GM21447 (cell line): Measurements from ENCODE around the gene TBL1X.
"Not testable (repeated sequence)": the region's sequence is repeated elsewhere in the genome, so short reads cannot be mapped to it uniquely, and the experiment has no call there.

Experiments used
- ATAC-seq: cut with Tn5 transposase; IDR thresholded peaks from one replicate; pipeline ENCODE4 v1.9.1; 2021; ENCODE audit not compliant: unreplicated experiment

TBL1X gene

DNA sequence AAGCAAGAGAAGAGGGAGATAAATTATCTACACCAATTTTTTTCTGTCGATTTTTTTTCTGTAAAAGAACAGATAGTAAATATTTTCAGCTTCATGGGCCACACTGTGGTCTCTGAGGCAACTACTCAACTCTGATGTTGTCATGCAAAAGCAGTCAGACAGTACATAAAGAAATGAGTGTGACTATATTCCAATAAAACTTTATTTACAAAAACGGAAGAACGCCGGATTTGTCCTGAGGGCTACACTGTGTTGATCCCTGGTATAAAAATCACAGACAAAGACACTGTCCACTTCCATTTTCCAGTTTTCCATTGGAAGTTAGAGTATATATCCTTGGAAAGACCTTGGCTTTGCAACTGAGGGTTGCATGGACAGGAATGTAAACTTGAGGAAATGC, 282.8 kb downstream of the TBL1X start:
- no peak for ATAC-seq

DNA sequence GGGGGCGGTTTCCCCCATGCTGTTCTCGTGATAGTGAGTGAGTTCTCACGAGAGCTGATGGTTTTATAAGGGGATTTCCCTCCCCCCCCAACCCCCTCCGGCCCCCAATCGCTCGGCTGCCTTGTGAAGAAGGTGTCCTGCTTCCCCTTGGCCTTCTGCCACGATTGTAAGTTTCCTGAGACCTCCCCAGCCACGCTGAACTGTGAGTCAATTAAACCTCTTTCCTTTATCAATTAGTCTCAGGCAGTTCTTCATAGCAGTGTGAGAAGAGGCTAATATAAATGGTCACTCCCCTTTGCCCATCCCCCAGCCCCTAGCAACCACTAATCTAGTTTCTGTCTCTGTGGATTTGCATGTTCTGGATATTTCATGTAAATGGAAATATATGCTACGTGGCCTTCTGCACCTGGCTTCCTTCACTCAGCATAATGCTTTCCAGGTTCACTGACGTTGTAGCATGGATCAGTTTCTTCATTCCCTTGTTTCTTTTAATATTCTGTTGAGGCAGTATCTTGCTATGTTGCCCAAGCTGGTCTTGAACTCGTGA, 284.4 kb downstream of the TBL1X start:
- no peak for ATAC-seq

DNA sequence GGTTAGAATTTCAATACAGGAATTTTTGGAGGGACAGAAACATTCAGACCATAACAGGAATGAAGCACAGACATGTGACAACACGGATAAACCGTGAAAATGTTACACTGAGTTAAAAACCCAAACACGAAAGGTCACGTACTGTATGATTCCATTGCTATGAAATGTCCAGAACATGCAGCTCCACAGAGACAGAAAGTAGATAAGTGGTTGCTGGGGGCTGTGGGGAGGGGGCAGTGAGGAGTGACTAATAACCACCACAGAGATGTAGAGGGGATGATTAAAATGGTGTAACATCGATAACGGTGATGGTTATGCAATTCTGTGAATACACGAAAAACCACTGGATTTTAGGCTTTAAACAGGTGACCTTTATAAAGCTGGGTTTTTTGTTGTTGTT, 292.5 kb downstream of the TBL1X start:
- no peak for ATAC-seq

DNA sequence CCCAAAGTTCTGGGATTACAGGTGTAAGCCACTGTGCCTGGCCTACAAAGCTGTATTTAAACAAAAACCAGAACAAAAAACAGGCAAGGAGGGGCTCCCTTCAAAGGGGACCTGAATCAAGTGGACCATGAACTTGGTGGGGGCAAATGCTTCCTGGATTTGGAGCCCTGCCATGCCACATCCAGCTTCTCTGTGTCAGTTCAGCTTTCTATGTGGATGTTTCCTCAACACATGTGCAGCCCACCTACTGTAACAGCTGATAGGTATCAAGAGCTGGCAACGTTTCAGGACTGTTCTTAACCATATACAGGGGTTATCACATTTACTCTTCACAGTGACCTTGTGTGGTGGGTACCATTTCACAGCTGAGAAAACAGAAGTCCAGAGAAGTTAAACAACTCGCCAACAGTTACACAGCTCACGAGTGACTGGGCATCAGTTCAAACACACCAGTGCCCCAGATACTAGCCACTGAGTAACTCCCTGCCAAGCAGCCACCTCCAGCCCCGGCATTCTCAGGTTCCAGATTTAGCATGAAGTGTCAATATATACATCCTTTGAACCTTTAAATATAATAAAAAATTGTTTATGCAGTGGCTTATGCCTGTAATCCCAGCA, 293.3 kb downstream of the TBL1X start:
- ATAC-seq = no peak

DNA sequence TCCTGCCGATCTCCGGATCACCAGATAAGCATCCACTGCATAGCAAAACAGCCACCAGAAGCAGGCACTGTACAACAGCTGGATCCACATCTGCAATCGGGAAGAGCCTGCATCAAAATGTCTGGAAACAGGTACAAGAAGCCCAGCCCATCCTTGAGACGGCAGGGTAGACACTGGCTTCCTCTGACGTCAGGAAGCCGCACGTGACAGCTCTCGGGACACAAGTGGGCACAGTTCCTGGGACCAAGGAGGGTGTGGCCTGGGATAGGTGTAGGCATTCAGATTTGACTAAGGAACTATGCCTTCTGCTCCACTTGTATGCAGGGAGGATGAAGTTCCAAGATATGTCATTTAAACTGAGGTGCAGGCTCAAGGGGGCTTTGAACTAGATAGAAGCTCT, 294.5 kb downstream of the TBL1X start:
- ATAC-seq = no peak

DNA sequence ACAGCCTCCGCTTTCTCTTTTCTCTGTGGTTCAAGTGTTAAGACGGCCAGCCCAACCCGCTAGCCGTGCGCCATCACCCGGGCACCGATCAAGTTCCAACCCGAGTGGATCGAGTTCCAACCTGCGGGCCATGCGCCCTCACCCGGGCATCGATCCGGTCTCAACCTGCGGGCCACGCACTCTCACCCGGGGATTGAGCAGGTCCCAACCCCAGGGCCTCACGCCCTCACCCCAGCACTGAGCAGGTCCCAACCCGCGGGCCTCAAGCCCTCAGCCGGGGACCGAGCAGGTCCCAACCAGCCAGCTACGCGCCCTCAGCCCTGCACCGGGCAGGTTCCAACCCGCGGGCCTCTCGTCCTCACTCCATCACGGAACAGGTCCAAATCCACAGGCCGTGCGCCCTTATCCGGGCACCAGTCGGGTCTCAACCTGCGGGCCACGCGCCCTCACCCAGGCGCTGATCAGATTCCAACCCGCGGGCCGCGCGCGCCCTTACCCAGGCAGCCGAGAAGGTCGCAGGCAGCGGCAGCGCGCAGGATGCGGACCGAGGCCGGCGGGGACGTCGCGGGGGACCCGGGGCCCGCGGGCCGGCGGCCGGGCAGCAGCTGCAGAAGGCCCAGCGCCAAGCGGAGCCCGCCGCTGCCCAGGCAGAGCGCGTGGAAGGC, 300.3 kb downstream of the TBL1X start:
- no peak for ATAC-seq

DNA sequence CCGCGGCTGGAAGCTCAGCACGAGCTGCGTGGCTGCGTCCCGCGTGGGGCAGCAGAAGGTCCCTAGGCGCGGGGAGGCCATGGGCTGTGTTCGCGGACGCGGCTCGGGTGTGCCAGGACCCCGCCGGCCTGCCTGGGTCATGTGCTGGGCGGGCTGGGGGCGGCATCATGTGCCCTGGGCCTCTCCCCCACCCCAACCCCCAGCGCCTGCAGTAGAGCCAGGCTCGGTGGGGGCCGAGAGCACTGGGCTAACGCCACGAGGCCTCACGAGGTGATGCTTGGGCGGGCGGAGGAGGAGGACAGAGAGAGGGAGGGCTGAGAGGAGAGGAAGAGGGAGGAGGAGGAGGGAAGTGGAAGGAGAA, 300.9 kb downstream of the TBL1X start, which contains the start of gene GPR143:
Gene GPR143, minus strand, starts transcription at position 111 of the 361 bp plus-strand sequence. Its CDS starts 30 bp downstream, at position 81.
- no peak for ATAC-seq

DNA sequence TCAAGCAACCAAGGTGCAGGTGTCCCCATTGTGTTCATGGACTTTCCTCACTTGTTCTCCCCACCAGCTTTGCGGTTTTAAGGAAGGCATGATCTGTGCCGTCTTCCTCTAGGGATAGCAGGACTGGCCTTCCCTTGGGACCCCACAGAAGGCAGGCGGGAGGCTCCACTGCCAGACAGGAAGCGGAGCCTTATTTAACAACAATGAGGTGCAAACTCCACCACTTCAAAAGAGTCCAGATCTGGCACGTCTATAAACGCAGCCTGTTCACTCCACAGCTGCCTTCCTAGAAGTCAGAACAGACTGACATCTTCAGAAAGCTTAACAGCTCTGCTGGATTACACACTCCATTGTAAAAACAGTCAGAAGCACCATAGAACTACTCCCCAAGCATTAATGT, 302.5 kb downstream of the TBL1X start:
- no peak for ATAC-seq

DNA sequence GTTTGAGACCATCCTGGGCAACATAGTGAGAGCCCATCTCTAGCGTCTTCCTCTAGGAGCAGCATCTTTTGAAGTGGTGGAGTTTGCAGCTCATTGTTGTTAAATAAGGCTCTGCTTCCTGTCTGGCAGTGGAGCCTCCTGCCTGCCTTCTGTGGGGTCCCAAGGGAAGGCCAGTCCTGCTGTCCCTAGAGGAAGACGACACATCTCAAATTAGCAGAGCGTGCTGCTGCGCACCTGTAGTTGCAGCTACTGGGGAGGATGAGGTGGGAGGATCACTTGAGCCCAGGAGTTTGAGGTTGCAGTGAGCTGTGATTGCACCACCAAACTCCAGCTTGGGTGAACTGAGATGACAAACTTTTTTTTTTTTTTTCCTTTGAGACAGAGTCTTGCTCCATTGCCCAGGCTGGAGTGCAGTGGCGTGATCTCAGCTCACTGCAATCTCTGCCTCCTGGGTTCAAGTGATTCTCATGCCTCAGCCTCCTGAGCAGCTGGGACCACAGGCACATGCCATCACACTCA, 303.5 kb downstream of the TBL1X start:
- ATAC-seq = not testable (repeated sequence)

DNA sequence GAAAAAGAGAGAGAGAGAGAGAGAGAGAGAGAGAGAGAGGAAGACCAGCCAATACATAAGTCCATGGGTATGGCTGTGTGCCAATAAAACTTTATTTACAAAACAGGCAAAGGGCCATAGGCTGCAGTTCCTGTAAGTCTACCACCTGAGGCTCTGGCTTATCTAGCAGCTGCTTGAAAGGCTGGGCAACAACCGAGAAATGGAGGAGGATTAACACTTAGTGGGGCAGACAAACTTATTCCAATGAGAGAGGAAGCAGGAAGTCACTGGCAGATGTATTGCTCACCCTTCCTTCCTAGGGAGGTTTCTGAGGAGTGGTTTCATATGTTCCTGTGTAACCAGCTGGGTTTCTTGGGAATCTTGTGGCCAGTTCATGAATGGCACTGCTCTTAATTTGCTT, 305.5 kb downstream of the TBL1X start:
- no peak for ATAC-seq

DNA sequence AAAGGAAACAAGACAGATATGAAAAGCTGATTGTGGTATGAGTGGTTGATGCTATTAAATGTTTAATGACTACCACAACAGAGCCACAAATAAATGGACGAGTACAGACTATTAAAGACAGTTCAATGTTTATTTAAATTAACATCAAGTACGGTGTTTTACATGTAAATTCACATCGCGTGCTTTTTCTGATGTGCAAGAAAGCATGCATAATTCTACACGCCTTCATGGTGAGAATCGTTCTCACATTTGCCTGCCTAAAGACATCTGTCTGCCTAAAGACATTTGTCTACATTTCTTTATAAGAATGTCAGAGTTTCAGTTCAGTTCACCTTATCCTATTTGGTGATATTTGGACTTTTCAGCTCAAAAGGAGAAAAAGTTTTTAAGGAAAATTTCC, 308.1 kb downstream of the TBL1X start:
- ATAC-seq = no peak

DNA sequence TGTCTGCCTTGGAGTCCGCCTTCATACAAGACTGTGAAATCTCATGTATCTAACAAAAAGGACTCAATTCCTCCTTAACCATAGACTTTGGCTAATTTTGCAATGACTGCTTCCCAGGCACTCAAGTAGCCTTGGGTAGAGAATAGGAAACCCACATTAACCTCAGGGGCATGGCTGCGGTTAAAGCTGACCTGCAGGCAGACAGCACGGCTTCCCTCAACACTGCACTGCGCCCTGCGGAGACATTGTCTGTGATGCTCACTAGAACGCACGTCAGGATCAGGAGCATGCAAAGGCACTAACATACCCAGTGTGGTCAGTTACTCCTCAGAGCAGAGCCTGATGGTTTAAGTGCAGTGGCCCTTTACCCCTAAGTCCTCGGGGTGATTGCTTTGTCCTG, 311.1 kb downstream of the TBL1X start:
- ATAC-seq = no peak

DNA sequence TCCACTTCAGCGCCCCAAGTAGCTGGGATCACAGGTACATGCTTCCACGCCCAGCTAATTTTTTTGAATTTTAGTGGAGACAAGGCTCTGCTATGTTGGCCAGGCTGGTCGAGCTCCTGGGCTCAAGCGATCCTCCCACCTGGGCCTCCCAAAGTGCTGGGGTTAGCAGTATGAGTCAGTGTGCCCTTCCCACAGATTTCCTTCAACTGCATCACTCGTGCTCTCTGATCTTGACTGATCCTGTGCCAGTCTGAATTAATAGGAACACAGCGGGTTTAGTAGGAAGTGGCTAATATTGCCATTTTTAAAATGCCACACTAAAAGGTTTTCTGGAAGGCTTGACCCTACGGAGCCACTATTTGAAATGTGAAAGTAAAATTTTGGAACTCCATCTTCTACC, 317.1 kb downstream of the TBL1X start:
- no peak for ATAC-seq

DNA sequence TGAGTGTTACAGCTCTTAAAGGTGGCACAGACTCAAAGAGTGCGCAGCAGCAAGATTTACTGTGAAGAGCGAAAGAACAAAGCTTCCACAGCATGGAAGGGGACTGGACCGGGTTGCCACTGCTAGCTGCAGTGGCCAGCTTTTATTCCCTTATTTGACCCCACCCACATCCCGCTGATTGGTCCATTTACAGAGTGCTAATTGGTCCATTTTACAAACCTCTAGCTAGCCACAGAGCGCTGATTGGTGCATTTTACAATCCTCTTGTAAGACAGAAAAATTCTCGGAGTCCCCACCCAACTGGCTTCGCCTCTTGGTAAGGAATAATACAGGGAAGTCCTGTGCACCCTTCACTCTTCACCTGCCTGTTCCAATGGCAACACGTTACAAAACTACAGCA, 319.5 kb downstream of the TBL1X start:
- ATAC-seq = no peak

DNA sequence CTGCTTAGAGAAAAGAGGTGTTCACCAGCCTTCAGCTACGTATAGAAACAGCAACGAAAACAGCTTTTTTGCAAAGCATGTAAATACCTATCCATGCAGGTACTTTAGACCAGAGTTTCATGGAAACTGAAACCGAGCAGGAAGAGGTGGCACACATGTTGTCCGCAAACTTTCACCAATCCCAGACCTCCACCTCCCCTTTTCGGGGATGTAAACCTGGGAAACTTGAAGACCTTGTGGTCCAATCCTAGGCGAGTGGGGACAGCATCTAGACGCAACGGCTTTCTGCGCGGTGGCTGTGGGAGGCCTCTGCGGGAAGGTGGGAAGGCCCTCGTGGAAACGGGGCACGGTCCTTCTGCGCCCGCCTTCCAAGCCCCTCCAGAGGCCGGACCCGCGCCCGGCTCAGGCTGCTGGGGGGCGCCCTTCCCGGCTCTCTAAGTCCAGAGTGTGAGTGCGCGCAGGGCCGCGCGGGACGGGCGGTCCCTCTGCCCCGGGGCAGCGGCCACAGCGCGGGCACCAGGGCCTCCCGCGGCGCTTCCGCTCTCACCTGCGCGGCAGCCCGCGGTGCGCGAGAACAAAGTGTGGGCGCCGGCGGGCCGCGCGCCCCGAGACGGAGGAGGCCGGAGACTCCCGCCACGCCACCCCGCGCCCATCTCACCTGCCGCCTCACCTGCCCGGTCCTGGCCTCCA, 320.5 kb downstream of the TBL1X start:
- no peak for ATAC-seq

DNA sequence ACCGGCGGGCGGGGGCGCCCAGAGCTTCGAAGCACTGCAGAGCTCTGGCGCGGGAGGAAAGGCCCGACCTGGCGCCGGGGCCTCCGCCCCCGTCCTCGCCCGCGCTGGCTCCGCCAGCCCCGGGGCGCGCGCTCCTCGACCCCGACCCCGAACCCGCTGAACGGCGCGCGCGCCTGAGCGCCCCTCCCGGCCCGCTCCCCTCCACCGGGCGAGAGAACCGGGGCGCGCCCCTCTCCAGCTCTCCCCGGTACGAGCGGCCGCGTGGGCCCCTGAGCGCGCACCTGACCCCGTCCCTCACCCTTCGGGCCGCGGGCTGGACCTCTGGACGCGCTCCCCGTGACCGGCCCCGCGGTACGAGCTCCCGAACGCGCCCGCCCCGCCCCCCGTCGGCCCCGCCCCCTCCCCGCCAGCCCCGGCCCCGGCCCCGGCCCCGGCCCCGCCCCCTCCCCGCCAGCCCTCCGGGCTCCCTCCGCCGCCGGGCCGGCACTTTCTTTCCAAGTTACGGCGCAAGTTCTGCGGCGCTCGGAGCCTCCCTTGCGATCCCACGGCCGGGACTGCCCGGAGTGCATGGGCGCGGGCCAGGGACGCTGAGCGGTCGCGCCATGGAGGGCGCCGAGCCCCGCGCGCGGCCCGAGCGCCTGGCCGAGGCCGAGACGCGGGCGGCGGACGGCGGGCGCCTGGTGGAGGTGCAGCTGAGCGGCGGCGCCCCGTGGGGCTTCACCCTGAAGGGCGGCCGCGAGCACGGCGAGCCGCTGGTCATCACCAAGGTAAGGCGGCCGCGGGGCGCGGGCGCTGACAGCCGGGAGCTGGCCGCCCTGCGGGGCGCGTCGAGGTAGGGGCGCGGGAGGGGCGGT, 321.3 kb downstream of the TBL1X start, which contains the start of gene SHROOM2:
Gene SHROOM2, plus strand, starts transcription at position 486 of the 854 bp plus-strand sequence. Its CDS starts 117 bp downstream, at position 603.
- no peak for ATAC-seq

DNA sequence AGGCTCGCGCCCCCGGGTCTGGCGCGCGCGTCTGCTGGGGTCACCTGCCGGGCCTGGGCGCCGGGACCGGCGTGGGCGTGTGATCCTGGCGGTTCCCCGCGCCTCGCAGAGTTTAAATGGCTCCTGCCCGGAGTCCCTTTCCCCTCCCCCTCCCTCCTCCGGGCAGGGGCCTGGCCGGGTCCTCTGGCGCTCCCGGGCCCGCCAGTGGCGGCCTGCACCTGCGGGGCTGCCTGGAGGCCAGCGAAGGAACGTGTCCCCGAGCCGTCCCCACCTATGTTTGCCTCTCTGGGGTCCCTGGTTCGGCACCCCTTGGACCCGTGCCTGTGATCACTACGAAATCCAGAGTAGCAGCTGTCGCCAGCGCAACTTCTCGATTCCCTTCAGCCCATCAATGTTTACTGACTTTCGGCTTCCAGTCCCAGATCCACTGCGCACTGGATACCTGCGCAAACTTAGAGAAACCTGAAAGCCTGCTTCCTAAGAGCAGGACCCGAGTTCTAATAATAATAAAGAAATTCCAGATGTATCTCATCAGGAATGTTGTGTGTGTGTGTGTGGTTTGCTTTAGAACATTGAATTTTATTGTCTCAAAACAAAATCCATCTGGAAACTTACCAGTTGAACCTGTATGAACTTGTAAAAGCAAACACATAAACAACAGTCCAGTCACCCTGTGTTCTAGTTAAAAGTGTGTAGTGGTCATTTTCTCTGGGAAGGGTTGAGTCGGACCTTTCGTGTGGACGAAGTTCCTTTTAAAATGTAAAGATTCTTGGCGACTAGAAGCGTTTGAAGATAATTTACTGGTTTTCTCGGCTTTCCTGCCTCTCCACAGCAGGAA, 322.2 kb downstream of the TBL1X start:
- ATAC-seq = no peak

DNA sequence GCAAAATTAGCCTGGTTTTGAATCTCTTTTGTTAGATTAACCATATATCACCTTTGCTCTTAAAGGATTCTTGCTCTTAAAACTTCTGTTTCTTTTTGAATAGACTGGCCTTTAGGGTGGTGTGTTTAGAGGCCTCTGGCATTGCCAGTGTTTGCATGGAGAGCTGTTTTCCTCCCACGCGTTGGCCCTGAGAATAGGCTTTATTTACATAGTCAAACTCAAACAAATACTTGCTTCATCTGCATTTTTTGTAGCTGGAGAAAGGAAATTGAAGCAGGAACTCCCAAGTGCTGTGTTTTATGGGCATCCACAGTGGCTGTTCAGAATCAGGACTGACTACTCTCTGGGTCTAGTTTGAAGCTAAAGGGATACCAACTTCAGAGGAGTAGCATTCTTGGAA, 324.1 kb downstream of the TBL1X start:
- ATAC-seq = no peak

DNA sequence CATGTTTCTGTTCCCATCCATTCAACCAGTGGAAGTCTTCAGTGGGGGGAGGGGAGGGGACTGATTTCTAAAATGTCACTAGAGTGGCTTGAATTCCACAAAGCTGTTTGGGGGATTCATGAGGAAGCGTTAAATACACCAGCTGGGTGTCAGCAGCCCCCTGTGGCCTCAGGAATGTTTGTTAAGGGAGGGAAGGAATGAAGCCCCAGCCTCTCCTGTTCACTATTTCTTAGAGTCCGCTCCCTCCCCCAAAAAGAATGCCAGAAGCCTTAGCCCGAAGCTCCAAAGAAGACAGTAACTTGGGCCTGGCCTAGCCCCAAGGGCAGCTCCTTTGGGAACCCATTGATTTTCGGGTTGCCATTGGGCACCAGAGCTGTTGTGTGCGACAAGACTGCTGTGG, 324.7 kb downstream of the TBL1X start:
- ATAC-seq = no peak
